Tibial nerve (tissue), 4 donors: ENCODE measurements around the gene SMAD7. TPM values are rescaled to one million over a fixed set of nuclear protein-coding genes. Genes with fewer than 3 reads are reported as not detected.

ENCODE experiments used
- DNase-seq, 2 donors: peaks; one replicate each; pipeline ENCODE4 v3.0.0-alpha.2; 2019; ENCODE audit warnings: low spot score in 2 of 2
- H3K27ac ChIP-seq, 4 donors: fragments of 200-600 bp; sonication (generic) in 3 of 4; one replicate each; pipeline ENCODE4 v1.5.1; 2017 to 2019; ENCODE audit warnings: mild to moderate bottlenecking in 1 of 4
- H3K27me3 ChIP-seq, 2 donors: fragments of 200-600 bp; sonication (generic) in 1 of 2; one replicate each; pipeline versions ENCODE4 v1.5.1 to v1.6.0; 2017 to 2019
- H3K36me3 ChIP-seq, 3 donors: fragments of 200-600 bp; sonication (generic); one replicate each; pipeline ENCODE4 v1.5.1; 2018 to 2019
- H3K4me1 ChIP-seq, 4 donors: fragments of 200-600 bp; sonication (generic) in 3 of 4; one replicate each; pipeline ENCODE4 v1.5.1; 2017 to 2019
- H3K4me3 ChIP-seq, 4 donors: fragments of 200-600 bp; sonication (generic) in 3 of 4; one replicate each; pipeline ENCODE4 v1.5.1; 2017 to 2019; ENCODE audit warnings: mild to moderate bottlenecking in 1 of 4, moderate library complexity in 1 of 4
- H3K9me3 ChIP-seq, 4 donors: fragments of 200-600 bp; sonication (generic) in 3 of 4; one replicate each; pipeline ENCODE4 v1.5.1; 2017 to 2019
- CTCF ChIP-seq, 5 experiments: fragments of 200-600 bp in 3 of 5; fragments of 450-650 bp in 2 of 5; sonication (generic) in 3 of 5; IDR thresholded peaks; one replicate each; pipeline ENCODE4 v1.5.1; 2016 to 2019; ENCODE audit warnings: antibody characterized with exemption in 5 of 5, mild to moderate bottlenecking in 3 of 5, moderate library complexity in 2 of 5
- EP300 ChIP-seq, 2 donors: sonication (generic); formaldehyde crosslinking; IDR thresholded peaks; one replicate each; pipeline ENCODE4 v1.6.1; 2017; ENCODE audit warnings: antibody characterized with exemption in 2 of 2, mild to moderate bottlenecking in 1 of 2
- POLR2A ChIP-seq, 2 donors: fragments of 450-650 bp; IDR thresholded peaks; one replicate each; pipeline ENCODE4 v1.6.1; 2017; ENCODE audit warnings: antibody characterized with exemption in 2 of 2, mild to moderate bottlenecking in 2 of 2, moderate library complexity in 2 of 2
- WGBS, 2 donors: methylation state at CpG; one replicate each; pipeline ENCODE4 v1.1.5; 2018; 5-methylcytosine and 5-hydroxymethylcytosine counted together
- total RNA-seq, 4 donors: library from RNA; depleted of rRNA; stranded (reverse); fragments of >200 nt; gene quantifications; one replicate each; pipeline ENCODE4 v1.1.0, GENCODE V29; 2016

The SMAD7 gene
- total RNA-seq, 4 donors from 2014 or later = 34.3 to 56.8 (median 35.6) TPM

GRCh38 chr18:48896875-48897511, 53.8 kb downstream of the SMAD7 start:
- no peaks in the 10 kb centered on the region for H3K9me3 ChIP-seq
- peaks cover 0 to 31% (median 9%) of the 10 kb centered on the region in 4 donors for H3K4me1 ChIP-seq
- H3K27me3 ChIP-seq = no peaks in the 10 kb centered on the region
- peak overlapping the region in 3 of 4 donors; percentile 9 to 54 (median 29) for H3K27ac ChIP-seq
- TF ChIP-seq EP300 (IDR thresholded peaks at IDR 0.05) = peak in 1 of 2 donors; percentile 45
- no peak for TF ChIP-seq POLR2A (IDR thresholded peaks at IDR 0.05)
- TF ChIP-seq CTCF (IDR thresholded peaks at IDR 0.05) = peak in 1 of 5 experiments; percentile 5
- WGBS, 2 donors = 81 to 94% methylated on average over 9 of the region's 9 CpGs
- peak; percentile 34 to 65 for DNase-seq
- H3K4me3 ChIP-seq = no peak overlapping the region
- H3K36me3 ChIP-seq = no peaks in the 10 kb centered on the region

GRCh38 chr18:48896326-48896874, 54.4 kb downstream of the SMAD7 start:
- WGBS, 2 donors = 83 to 89% methylated on average over 8 of the region's 8 CpGs
- H3K36me3 ChIP-seq = no peaks in the 10 kb centered on the region
- TF ChIP-seq POLR2A (IDR thresholded peaks at IDR 0.05) = no peak
- no peak for TF ChIP-seq EP300 (IDR thresholded peaks at IDR 0.05)
- no peak for TF ChIP-seq CTCF (IDR thresholded peaks at IDR 0.05)
- H3K4me3 ChIP-seq = no peak overlapping the region
- H3K9me3 ChIP-seq = no peaks in the 10 kb centered on the region
- no peaks in the 10 kb centered on the region for H3K27me3 ChIP-seq
- DNase-seq = no peak
- H3K27ac ChIP-seq = peak overlapping the region in 3 of 4 donors; percentile 9 to 54 (median 29)
- peaks cover 0 to 25% (median 4%) of the 10 kb centered on the region in 4 donors for H3K4me1 ChIP-seq

DNA sequence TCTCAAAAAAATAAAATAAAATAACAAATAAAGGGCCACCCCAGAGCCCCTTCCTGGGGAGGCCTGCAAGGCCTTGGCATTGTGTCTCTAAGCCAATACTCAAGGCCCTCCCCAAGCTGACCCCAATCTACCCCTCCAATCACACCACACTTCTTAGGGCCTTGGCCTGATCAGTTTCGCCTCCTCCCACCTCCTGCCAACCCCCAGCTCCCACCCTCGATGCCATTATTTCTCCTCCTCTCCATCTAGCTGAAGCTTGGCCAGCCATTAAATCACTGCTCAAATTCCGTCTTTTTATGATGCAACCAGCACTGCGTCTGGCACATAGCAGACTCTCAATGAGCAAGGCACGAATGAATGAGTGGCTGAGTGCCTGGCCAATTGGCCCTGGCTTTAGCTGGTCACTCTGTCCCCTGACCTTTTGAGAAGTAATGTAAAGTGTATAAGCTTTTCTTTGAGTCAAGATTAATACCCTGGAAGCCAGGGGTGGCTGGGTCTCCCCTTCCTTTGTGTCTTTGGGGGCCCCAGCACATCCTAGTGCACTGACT, 55.9 kb downstream of the SMAD7 start:
- TF ChIP-seq CTCF (IDR thresholded peaks at IDR 0.05) (no peak), POLR2A (IDR thresholded peaks at IDR 0.05) (no peak), EP300 (IDR thresholded peaks at IDR 0.05) (no peak)
- H3K9me3 ChIP-seq = no peaks in the 10 kb centered on the region
- 53 to 62% methylated on average over 5 of the region's 5 CpGs for WGBS, 2 donors
- no peaks in the 10 kb centered on the region for H3K27me3 ChIP-seq
- no peak for DNase-seq
- no peak overlapping the region for H3K27ac ChIP-seq
- no peak overlapping the region for H3K4me3 ChIP-seq
- peaks cover 0 to 25% (median 3%) of the 10 kb centered on the region in 4 donors for H3K4me1 ChIP-seq
- H3K36me3 ChIP-seq = no peaks in the 10 kb centered on the region

DNA sequence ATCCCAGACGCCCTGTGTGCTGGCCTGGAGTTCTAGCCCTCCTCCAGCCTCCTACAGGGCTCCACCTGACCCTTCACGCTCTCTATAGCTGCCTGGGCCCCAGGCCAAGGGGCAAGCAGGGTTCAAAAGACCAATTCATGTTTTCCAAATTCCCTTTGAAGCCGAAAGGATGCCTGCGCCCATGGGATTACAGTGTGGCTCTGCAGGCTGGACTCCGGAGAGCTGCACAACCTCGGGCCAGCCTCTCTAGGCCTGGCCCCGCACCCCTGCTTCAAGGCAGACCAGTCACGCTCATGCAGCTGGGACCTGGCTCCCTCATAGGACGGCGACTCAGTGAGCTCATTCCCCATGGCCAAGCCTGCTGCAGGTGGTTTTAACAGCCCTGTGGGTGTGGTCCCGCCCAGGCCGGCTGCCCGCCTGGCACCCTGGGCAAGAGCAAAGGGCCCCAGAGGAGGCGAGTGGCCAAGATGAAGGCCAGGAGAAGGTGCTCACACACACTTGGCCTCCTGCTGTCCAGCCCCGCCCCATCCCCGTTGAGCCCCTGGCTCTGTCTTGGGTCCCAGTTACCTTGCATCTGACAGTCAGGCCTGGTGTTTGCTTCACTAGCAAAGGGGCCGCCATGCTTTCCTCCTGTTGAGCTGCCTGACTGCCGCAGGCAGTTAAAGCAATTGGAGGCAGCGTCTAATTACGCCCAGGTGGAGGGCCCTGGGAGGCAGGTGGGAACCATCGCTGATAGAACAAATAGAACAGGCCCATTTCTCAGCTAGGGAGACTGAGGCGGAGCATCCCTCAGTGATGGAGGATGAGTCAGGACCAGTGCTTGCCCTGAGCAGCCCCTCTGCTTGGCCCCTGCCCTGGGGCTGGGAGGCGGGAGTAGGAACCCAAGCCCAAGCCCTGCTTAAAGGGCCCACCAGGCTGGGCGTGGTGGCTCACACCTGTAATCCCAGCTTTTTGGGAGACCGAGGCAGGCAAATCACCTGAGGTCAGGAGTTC, 56.9 kb downstream of the SMAD7 start:
- Histone ChIP-seq H3K27ac (no peak overlapping the region), H3K4me1 (peaks cover 0 to 33% (median 3%) of the 10 kb centered on the region in 4 donors), H3K36me3 (no peaks in the 10 kb centered on the region), H3K27me3 (no peaks in the 10 kb centered on the region), H3K9me3 (no peaks in the 10 kb centered on the region), H3K4me3 (no peak overlapping the region)
- TF ChIP-seq POLR2A (IDR thresholded peaks at IDR 0.05) (no peak), EP300 (IDR thresholded peaks at IDR 0.05) (no peak), CTCF (IDR thresholded peaks at IDR 0.05) (no peak)
- 74 to 80% methylated on average over 19 to 24 of the region's 25 CpGs for WGBS, 2 donors
- no peak for DNase-seq
